Left kidney (tissue), 2 donors: ENCODE data around the gene RGMA. TPM values are rescaled to one million over a fixed set of nuclear protein-coding genes. Genes with fewer than 3 reads are reported as not detected.
"Not testable (repeated sequence)": the region's sequence is repeated elsewhere in the genome, so short reads cannot be mapped to it uniquely, and the experiment has no call there.

Source experiments
- DNase-seq: peaks from one replicate; pipeline ENCODE4 v3.0.0-alpha.2; 2013
- polyA plus RNA-seq: library from polyadenylated mRNA; unstranded; fragments of 120-200 nt; gene quantifications from one replicate; pipeline ENCODE4 v1.2.1, GENCODE V29; 2013; ENCODE audit not compliant: insufficient read length

The RGMA gene
- polyA plus RNA-seq, 1 donor = 7.9 TPM

GRCh38 chr15:93068581-93069199 lies 20.3 kb downstream of the RGMA start:
- DNase-seq = no peak

DNA sequence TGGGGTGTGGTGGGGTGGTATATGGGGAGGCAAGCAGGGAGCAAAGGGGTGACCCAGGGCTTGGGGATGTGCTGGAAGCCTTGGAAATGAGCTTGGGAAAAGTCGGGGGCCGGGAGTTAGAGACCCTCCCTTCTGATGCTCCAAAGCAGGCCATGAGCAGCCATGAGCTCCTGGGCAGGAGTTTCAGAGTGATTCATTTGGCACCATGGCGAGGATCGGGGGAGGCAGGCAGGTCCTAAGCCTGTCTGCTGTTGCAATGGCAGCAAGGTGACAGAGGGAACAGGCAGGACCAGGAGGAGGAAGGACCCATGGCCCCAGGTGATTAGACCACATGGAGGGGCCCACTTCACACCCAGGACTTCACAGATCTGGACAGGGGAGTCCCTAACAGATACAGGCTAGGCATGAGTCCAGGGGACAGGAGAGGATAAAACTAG lies 21.3 kb downstream of the RGMA start:
- no peak for DNase-seq

GRCh38 chr15:93066834-93067648 lies 22.0 kb downstream of the RGMA start:
- no peak for DNase-seq

DNA sequence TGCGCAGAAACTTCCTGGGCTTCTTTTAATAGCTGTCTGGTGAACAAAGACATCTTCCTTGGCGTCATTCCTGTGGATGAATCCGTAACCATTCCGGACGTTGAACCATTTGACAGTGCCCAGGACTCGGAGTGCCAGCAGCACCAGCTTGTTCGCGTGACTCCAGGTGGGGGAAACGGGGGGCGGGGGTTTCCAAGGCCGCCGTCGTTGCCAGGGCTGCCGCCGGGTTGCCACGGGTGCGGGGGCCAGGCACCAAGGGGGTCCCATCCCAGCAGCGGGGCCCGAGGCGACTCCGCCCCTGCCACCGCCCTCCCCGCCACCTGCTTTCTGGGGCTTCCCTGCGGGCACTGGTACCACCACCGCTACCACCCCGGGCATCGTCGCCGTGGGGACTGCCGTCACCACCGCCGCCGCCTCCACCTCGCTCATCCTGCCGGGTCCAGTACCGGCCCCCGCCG lies 22.8 kb downstream of the RGMA start:
- no peak for DNase-seq

DNA sequence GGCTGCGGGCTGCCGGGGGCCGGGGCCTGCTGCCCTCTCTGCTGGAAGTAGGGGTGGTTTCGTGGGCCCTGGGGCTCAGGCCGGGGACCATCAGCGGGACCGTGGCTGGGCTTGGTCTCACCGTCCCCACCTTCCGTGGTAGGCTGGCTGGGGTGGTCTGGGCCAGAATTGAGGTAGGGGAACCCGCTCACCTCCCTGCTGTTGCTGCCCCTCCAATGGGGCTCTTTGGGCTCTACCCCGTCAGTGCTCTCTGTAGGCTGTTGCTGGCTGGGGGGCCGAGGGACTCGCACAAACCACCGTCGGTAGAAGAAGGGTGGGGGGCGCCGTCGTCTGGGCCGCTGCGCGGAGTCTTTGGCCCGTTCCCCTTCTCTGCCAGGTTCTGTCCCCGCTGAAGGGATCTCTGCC lies 23.4 kb downstream of the RGMA start:
- DNase-seq = no peak

DNA sequence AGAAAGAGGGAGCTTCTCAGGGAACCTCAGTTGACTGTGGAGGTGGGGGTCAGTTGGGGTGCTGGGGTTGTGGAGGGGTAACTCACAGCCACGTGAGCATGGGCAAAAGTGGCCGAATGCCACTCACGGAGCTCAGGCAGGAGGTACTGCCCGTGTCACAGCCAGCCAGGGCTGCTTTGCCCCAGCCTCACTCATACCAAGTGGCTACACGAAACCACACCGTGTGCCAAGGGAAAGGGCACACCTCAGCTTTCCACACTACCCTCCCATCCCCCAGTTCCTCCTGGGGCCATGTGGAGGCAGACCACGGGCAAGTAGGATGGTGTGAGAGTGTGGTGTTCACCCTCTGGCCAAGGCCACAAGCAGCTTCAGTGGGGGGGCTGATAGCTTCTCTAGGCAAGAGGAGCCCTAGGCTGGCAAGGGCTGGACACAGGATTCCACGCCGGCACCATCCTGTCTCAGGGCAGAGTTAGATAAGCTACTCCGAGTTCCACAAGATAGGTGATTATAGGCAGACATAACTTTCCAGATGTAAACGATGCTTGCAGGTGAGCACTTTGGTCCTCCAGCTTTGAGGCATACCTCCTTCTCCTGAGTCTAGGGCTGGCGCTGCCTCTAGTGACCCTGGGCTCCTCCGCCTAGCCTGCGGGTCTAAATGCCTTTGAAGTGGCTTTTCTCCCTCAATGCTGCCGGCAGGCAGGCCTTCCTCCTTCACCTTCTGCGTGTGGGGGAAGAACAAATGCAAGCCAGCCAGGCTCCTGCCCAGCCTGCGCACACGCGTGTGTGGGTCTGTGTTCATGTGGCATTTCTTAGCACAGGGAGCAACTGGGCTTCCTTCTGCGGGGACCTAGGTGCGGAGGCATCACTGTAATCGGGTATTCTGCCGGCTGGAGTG lies 25.0 kb downstream of the RGMA start:
- no peak for DNase-seq

DNA sequence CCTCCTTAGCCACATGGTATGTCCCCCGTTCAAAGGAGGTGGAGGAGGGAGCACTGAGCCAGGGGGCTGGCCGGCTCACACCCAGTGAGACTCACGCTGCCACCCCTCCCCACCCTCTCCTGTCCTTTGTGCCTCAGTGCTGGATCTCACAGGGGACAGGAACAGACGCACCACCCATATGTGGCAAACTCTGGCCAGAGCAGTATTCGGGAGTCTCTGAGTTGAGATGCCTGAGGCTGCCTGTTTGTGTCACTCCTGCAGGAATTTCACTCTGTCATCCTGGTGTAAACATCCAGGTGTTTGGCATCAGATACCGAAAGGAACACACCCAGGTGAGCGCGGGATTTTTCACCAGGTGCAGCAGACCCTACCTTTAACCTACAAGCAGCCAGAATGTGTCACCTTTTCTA lies 25.7 kb downstream of the RGMA start:
- DNase-seq = no peak

DNA sequence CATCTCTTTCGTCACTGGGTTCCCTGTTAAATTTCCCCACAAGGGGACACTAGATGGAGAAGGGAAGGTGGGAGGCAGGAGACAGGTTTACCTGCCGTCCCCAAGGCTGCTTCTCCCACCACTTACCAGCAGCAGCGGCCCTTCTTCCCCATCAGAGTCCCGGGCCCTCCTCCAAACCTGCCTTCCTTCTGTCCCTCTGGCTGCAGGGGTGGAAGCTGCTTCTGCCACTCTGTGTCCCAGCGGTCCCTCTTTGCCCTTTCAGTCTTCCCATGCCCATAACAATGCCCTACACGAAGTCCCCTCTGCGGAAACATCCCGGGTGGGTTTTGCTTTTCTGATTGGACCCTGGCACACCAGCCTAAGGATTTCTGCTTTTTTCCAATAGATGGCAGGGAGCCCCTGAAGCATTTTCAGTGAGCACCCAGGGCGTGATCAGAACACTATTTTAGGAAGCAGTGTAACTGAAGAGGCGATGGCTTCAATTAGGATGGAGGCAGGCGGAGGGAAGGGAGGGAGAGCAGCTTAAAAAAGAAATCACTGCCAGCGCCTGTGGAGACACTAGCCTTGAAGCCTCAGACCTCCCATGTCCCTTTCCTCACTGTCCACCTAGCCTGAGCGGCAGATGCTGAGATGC lies 26.3 kb downstream of the RGMA start:
- DNase-seq = not testable (repeated sequence)

- DNase-seq = no peak
Observed at GRCh38 chr15:93060336-93061248, 28.4 kb downstream of the RGMA start.

DNA sequence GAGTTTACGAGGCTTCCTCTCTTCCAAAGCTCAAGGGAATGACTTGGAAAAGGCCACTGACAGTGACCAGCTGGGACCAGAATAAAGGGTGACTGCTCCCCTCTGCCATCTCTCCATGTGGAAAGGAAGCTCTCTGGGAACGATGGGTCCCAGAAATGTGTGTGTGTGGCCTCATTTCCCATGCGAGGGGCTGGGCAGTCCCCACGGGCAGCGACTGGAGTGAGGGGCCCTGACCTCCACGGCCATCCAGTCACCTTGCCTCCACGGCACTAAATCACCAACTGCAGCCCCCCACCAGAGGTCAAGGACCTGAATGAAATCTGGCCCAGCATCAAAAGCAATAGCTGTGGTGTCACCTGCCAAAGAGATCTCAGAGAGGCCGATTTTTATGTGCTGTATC lies 29.6 kb downstream of the RGMA start:
- no peak for DNase-seq

GRCh38 chr15:93058904-93059427 lies 30.0 kb downstream of the RGMA start:
- no peak for DNase-seq

GRCh38 chr15:93058128-93058527 lies 30.9 kb downstream of the RGMA start:
- no peak for DNase-seq

GRCh38 chr15:93057618-93058017 lies 31.4 kb downstream of the RGMA start:
- DNase-seq = no peak

GRCh38 chr15:93056836-93057235 lies 32.2 kb downstream of the RGMA start:
- no peak for DNase-seq

- DNase-seq = no peak
Observed at GRCh38 chr15:93055211-93055610, 33.8 kb downstream of the RGMA start.

DNA sequence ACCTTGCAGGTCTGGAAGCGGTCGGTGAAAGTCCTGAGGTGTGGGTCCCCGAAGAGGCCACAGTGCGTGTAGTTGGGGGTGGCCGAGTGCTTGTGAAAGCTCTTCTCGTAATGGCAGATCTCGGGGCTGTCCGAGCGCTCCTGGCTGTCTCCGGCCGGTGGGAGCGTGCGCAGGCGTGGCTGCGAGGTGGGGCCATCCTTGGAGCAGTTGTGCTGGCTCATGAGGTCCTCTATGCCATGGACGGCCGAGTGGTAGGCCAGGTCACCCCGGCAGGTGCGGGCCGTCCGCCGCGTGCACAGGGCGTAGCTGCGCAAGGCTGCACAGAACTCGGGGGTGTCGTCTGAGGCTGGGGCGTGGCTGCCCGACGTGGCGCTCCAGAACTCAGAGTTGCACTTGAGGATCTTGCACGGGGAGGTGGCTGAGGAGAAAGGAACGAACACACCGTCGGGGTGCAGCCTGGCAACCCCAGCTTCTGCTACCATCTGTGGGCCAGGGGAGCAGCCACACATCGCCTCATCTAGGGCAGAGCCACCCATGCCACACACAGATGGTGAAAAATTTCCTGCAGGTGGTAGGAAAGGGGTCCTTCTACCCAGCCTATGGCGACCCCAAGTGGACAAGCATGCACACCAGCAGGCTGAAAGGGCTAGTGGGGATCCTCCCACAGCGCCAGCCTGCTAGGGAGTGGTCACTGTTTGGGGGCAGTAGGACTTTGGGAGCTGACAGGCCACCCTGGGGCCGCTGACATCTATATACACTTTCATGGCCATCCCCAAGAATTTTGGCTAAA lies 36.7 kb downstream of the RGMA start:
- DNase-seq = no peak

GRCh38 chr15:93051236-93052089 lies 37.5 kb downstream of the RGMA start:
- no peak for DNase-seq

- DNase-seq = no peak
Observed at GRCh38 chr15:93050648-93051047, 38.4 kb downstream of the RGMA start.
